Measurements from ENCODE around the gene MYO18A.

MYO18A gene

GRCh38 chr17:29038085-29038795 lies 142.0 kb downstream of the MYO18A start:
- Histone ChIP-seq H3K4me2 (peak overlapping the region; percentile 64), H3K9ac (no peak overlapping the region), H3K4me1 (peaks cover 29% of the 10 kb centered on the region)

GRCh38 chr17:29037739-29038084 lies 142.5 kb downstream of the MYO18A start:
- Histone ChIP-seq H4K20me1 (no peaks in the 10 kb centered on the region), H3K4me3 (no peak overlapping the region), H3K4me2 (no peak overlapping the region), H3K9me3 (peaks cover 24% of the 10 kb centered on the region), H3K27me3 (0 out of 2 replicates have a peak, but pooled peaks cover 3% of the 10 kb centered on the region), H3K4me1 (peaks cover 24% of the 10 kb centered on the region), H3K9ac (no peak overlapping the region), H3K36me3 (no peaks in the 10 kb centered on the region), H3K27ac (no peak overlapping the region)
- no peak for TF ChIP-seq Cebpa-rat (IDR thresholded peaks at IDR 0.05)

More at GRCh38 chr17:29038085-29038795, 142.0 kb downstream of the MYO18A start:
- no peaks in the 10 kb centered on the region for H3K36me3 ChIP-seq
- no peaks in the 10 kb centered on the region for H3K27me3 ChIP-seq
- no peak for TF ChIP-seq Cebpa-rat (IDR thresholded peaks at IDR 0.05)
- peaks cover 24% of the 10 kb centered on the region for H3K9me3 ChIP-seq
- no peak overlapping the region for H3K27ac ChIP-seq
- H4K20me1 ChIP-seq: no peaks in the 10 kb centered on the region
- H3K4me3 ChIP-seq: no peak overlapping the region

- H3K36me3 ChIP-seq: no peaks in the 10 kb centered on the region
- H3K27ac ChIP-seq: no peak overlapping the region
- peaks cover 21% of the 10 kb centered on the region for H3K4me1 ChIP-seq
- no peak overlapping the region for H3K4me3 ChIP-seq
- TF ChIP-seq Cebpa-rat (IDR thresholded peaks at IDR 0.05): no peak
- H3K4me2 ChIP-seq: no peak overlapping the region
- no peaks in the 10 kb centered on the region for H4K20me1 ChIP-seq
- H3K9ac ChIP-seq: no peak overlapping the region
- H3K9me3 ChIP-seq: peaks cover 24% of the 10 kb centered on the region
- H3K27me3 ChIP-seq: peaks cover 13% of the 10 kb centered on the region
Measured at GRCh38 chr17:29036584-29036983, 143.6 kb downstream of the MYO18A start.

GRCh38 chr17:29034510-29034909 lies 145.7 kb downstream of the MYO18A start:
- TF ChIP-seq Cebpa-rat (IDR thresholded peaks at IDR 0.05): no peak
- H3K4me3 ChIP-seq: no peak overlapping the region
- H3K4me1 ChIP-seq: peaks cover 41% of the 10 kb centered on the region
- H3K9me3 ChIP-seq: peaks cover 24% of the 10 kb centered on the region
- no peaks in the 10 kb centered on the region for H4K20me1 ChIP-seq
- H3K27me3 ChIP-seq: peaks cover 17% of the 10 kb centered on the region
- H3K27ac ChIP-seq: no peak overlapping the region
- H3K9ac ChIP-seq: no peak overlapping the region
- H3K4me2 ChIP-seq: no peak overlapping the region
- H3K36me3 ChIP-seq: no peaks in the 10 kb centered on the region

- H3K4me1 ChIP-seq: peaks cover 29% of the 10 kb centered on the region
- no peak overlapping the region for H3K27ac ChIP-seq
- H3K9me3 ChIP-seq: peaks cover 24% of the 10 kb centered on the region
- H4K20me1 ChIP-seq: no peaks in the 10 kb centered on the region
- peaks cover 17% of the 10 kb centered on the region for H3K27me3 ChIP-seq
- no peak overlapping the region for H3K4me2 ChIP-seq
- no peaks in the 10 kb centered on the region for H3K36me3 ChIP-seq
- no peak for TF ChIP-seq Cebpa-rat (IDR thresholded peaks at IDR 0.05)
- no peak overlapping the region for H3K4me3 ChIP-seq
- no peak overlapping the region for H3K9ac ChIP-seq
Measured at GRCh38 chr17:29032857-29033197, 147.4 kb downstream of the MYO18A start.

GRCh38 chr17:29032013-29032856 lies 148.0 kb downstream of the MYO18A start:
- Histone ChIP-seq H3K9ac (no peak overlapping the region), H3K27me3 (peaks cover 17% of the 10 kb centered on the region), H3K36me3 (no peaks in the 10 kb centered on the region), H3K9me3 (peaks cover 24% of the 10 kb centered on the region), H3K4me1 (peaks cover 35% of the 10 kb centered on the region), H3K27ac (no peak overlapping the region), H3K4me3 (no peak overlapping the region), H3K4me2 (peak overlapping the region; percentile 56), H4K20me1 (no peaks in the 10 kb centered on the region)
- TF ChIP-seq Cebpa-rat (IDR thresholded peaks at IDR 0.05): no peak

GRCh38 chr17:29031488-29031887 lies 148.7 kb downstream of the MYO18A start:
- H4K20me1 ChIP-seq: no peaks in the 10 kb centered on the region
- peak overlapping the region; percentile 56 for H3K4me2 ChIP-seq
- no peak overlapping the region for H3K9ac ChIP-seq
- H3K27me3 ChIP-seq: peaks cover 17% of the 10 kb centered on the region
- TF ChIP-seq Cebpa-rat (IDR thresholded peaks at IDR 0.05): no peak
- no peak overlapping the region for H3K4me3 ChIP-seq
- peaks cover 24% of the 10 kb centered on the region for H3K9me3 ChIP-seq
- H3K4me1 ChIP-seq: peaks cover 36% of the 10 kb centered on the region
- no peak overlapping the region for H3K27ac ChIP-seq
- no peaks in the 10 kb centered on the region for H3K36me3 ChIP-seq

- Histone ChIP-seq H3K36me3 (no peaks in the 10 kb centered on the region), H3K27me3 (peaks cover 14% of the 10 kb centered on the region), H4K20me1 (no peaks in the 10 kb centered on the region), H3K4me1 (peaks cover 15% of the 10 kb centered on the region), H3K27ac (no peak overlapping the region), H3K4me2 (no peak overlapping the region), H3K9ac (no peak overlapping the region), H3K9me3 (no peaks in the 10 kb centered on the region), H3K4me3 (no peak overlapping the region)
- no peak for TF ChIP-seq Cebpa-rat (IDR thresholded peaks at IDR 0.05)
Measured at GRCh38 chr17:29024316-29024952, 155.8 kb downstream of the MYO18A start.

- Histone ChIP-seq H4K20me1 (no peaks in the 10 kb centered on the region), H3K4me2 (no peak overlapping the region), H3K9ac (no peak overlapping the region), H3K36me3 (no peaks in the 10 kb centered on the region), H3K4me3 (no peak overlapping the region), H3K27ac (no peak overlapping the region), H3K4me1 (peaks cover 18% of the 10 kb centered on the region), H3K9me3 (no peaks in the 10 kb centered on the region), H3K27me3 (peaks cover 31% of the 10 kb centered on the region)
- TF ChIP-seq Cebpa-rat (IDR thresholded peaks at IDR 0.05): no peak
Measured at GRCh38 chr17:29022074-29022473, 158.1 kb downstream of the MYO18A start.

GRCh38 chr17:29021226-29021625 lies 159.0 kb downstream of the MYO18A start:
- Histone ChIP-seq H3K27me3 (peaks cover 31% of the 10 kb centered on the region), H3K4me2 (no peak overlapping the region), H3K4me1 (peaks cover 18% of the 10 kb centered on the region), H3K27ac (no peak overlapping the region), H3K4me3 (no peak overlapping the region), H3K36me3 (no peaks in the 10 kb centered on the region), H4K20me1 (no peaks in the 10 kb centered on the region), H3K9ac (no peak overlapping the region), H3K9me3 (no peaks in the 10 kb centered on the region)
- TF ChIP-seq Cebpa-rat (IDR thresholded peaks at IDR 0.05): no peak
